HG03442 (cell line): ENCODE results near the gene ZNF639.

Source experiments
- ATAC-seq: cut with Tn5 transposase; IDR thresholded peaks from one replicate; pipeline ENCODE4 v1.9.1; 2021; ENCODE audit warnings: mild to moderate bottlenecking, moderate library complexity; ENCODE audit not compliant: unreplicated experiment

Gene ZNF639

DNA sequence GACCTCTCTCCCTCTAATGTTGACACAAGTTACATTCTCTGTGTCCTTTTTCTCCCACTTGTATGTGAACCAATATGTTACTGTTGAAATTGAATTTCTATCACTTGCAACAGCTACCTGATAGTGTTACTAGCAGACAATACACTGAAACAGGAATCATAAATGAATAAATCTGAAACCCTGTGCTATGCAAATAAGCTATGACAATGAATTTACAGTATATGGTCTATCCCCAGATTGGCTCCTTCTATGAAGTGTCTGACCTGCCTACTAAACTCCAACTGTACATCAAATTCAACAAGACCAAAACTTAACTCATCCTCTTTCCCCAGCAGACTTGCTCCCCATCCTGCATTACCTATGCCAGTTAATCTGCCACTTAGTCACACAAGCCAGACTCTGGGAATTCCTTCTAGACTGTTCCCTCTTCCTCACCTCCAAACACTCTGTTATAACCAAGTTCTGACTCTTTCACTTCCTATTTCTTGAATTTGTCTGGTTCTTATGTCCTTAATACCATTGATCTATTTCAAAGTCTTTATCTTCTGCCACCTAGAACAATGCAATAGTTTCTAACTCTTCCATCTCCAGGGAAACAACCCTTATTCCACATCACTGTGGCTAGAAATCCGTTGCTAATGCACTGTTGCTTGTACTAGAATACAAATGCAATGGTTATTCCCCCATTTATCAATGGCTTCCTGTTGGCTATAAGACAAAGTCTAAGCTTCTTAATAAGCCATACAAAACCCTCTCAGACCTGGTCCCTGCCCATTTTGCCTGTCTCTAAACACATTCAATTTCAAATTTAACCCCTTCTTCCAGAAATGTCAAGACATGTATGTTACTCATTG, 13.4 kb upstream of the ZNF639 start:
- peak; percentile 92 for ATAC-seq

DNA sequence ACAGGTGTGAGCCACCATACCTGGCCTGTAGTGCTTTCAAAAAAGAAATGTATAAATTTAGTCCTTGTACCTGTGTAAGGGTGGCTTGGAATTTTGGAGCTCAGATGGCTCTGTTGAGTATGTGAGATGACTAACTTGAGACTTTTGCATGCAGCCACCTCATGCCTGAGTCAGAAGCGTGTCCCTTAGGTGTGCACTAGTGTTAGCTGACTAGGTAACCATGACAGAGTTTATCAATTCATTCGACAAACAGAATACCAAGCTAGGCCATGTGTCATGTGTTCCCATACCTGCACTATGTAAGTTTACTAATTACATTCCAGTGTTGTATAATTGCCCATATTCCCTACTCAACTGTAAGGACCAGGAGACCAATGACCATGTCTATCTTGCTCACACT, 4.0 kb upstream of the ZNF639 start:
- ATAC-seq, result no peak

- no peak for ATAC-seq
Measured at GRCh38 chr3:179321668-179322285, 1.1 kb upstream of the ZNF639 start.

DNA sequence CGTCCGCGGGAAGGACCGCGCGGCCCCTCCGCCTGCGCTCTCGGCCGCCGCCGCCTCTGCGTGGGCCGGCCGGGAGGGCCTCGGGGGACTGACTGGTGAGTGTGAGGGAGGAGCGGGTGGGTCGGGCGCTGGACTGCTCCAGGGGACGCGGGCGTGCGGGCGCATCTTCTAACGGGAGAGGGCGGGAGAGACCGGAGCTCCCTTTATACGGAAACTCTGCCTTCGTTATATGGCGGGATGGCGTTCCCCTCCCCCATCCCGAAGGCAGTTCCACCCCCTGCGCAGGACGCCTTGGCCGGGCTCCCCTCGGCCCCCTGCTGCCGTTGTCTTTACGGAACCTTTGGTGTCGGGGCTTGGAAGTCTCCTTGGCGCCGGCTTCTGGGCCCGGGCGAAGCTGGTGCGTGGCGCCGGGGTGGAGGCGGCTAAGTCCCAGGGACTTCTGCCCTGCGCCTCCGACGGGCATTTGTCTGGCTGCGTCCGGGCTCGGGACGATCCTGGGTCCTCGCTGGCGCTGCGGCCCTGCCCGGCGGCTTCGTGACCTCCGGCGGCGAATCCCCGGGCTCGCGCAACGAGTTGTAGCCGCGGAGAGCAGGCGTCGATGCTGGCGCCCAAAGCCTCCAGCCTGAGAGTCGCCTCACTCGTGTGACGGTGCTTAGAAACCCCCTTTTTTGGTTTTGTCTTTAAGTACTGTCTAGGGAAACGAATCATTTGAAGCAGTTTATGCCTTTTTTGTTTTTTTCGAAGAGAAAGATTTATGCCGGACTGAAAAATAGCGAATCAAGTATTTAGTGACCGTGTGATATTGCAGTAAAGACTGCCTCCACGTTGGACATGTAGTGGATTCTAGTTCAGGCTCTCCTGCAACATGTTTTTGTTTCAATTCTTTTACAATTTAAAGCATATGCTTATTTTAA, 623 bp downstream of the ZNF639 start:
- ATAC-seq, result peak; percentile 34

- ATAC-seq, result no peak
Measured at GRCh38 chr3:179324270-179324754, 1.5 kb downstream of the ZNF639 start.

GRCh38 chr3:179330438-179330837, 7.6 kb downstream of the ZNF639 start:
- no peak for ATAC-seq

- ATAC-seq, result no peak
Measured at GRCh38 chr3:179332240-179332639, 9.4 kb downstream of the ZNF639 start.

DNA sequence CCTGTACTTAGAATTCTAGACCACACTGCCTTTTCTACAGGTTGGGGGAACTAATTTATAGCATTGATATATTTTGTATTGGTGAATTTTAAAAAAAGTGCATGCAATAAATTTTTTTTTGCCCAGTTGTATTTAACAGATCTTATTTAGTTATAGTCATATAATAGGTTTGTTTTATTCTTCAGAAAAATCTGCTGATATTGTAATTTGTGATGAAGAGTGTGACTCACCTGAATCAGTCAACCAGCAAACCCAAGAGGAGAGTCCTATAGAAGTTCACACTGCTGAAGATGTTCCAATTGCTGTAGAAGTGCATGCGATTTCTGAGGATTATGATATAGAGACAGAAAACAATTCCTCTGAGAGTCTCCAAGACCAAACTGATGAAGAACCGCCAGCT, 10.3 kb downstream of the ZNF639 start:
- ATAC-seq, result no peak

- ATAC-seq, result no peak
Measured at GRCh38 chr3:179336345-179336929, 13.6 kb downstream of the ZNF639 start.

DNA sequence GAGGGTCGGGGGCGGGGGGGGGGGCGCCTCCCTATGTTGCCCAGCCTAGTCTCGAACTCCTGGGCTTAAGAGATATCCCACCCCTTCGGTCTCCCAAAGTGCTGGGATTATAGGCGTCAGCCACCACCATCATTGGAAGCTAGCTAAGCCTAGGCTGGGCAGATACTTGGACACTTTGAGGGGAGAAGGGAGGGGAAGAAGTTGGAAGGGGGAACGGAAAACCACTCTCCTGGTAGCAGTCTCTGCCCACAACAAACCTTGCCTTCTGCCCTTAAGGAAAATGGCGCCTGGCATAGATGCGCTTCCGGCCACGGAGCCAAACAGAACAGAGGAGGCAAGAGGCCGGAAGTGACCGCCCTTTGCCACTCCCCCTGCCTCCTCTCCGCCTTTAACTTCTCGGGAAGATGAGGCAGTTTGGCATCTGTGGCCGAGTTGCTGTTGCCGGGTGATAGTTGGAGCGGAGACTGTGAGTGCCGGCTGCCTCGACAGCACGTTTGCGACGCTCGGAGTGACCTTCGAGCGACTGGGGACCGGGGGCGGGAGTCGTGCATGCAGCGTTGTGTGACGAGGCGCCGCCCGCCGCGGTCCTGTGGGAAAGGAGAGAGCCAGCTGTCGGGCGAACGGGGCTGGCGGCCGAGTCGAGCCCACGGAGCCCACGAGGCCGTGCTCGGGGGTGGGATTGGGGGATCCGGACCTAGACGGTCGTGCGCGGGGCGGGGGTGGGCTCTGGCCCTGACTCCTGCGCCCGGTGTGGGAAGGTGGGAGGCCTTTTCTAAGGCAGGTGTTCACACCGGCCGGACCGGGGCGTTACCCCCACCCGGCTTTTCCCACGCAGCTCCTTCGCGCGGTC, 24.7 kb downstream of the ZNF639 start, which contains the start of gene MFN1:
TSS of gene MFN1 (plus strand) at position 365 of the 850 bp plus-strand sequence. CDS start 1,143 bp downstream, outside the sequence.
- ATAC-seq, result peak; percentile 90

DNA sequence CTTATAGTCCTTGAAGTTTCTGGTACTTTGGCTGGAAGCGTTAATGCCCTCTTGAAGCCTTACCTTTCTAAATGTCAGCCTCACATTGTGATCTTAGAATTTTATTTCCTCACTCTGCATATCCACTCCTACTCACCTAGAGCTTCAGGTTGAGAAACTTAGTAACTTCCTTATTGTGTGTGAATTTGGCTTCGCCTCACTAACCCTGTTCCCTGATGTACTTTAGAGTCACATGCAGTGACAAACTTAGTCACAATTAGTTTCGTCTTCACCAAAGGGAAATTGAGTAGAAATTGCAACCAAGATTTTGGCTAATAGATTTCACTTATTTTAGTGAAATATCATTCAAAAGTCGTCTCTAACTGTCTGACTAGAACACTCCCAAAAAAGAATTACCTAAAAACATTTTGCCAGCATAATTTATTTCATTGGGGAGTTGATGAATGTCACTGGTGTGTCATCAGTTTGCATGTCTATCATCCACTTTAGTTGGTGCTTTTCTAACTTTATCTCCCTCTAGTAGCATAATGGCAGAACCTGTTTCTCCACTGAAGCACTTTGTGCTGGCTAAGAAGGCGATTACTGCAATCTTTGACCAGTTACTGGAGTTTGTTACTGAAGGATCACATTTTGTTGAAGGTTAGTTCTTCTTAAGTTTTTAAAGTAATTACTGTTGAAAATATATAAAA, 25.6 kb downstream of the ZNF639 start:
- peak; percentile 70 for ATAC-seq

DNA sequence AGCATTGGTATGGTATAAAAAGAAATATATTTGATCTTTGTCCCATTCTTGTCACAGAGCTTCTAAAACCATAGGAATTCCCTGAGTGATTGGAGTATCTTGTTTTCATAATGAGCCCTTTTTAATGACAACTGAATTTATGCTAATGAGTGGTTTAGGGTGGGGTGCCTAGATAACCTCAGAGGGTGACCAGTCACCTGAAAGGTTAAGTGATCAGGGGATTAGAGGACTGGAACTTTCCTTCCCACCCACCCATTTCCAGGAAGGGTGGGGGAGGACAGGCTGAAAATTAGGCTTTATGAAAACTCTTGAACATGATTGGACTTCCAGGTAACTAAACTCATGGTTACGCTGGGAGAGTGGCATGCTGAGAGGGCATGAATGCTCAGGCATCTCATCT, 33.2 kb downstream of the ZNF639 start:
- no peak for ATAC-seq

- ATAC-seq, result no peak
Measured at GRCh38 chr3:179363332-179363731, 40.5 kb downstream of the ZNF639 start.

GRCh38 chr3:179369621-179370020, 46.8 kb downstream of the ZNF639 start:
- no peak for ATAC-seq

DNA sequence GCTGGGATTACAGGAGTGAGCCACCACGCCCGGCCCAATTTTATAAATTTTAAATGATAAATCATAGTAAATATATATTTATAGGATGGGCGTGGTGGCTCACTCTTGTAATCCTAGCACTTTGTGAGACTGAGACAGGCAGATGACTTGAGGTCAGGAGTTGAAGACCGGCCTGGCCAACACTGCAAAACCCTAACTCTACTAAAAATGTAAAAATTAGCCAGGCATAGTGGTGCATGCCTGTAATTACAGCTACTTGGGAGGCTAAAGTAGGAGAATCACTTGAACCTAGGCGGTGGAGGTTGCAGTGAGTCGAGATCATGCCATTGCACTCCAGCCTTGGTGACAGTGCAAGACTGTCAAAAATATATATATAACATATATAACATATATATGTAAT, 51.1 kb downstream of the ZNF639 start:
- ATAC-seq, result no peak

DNA sequence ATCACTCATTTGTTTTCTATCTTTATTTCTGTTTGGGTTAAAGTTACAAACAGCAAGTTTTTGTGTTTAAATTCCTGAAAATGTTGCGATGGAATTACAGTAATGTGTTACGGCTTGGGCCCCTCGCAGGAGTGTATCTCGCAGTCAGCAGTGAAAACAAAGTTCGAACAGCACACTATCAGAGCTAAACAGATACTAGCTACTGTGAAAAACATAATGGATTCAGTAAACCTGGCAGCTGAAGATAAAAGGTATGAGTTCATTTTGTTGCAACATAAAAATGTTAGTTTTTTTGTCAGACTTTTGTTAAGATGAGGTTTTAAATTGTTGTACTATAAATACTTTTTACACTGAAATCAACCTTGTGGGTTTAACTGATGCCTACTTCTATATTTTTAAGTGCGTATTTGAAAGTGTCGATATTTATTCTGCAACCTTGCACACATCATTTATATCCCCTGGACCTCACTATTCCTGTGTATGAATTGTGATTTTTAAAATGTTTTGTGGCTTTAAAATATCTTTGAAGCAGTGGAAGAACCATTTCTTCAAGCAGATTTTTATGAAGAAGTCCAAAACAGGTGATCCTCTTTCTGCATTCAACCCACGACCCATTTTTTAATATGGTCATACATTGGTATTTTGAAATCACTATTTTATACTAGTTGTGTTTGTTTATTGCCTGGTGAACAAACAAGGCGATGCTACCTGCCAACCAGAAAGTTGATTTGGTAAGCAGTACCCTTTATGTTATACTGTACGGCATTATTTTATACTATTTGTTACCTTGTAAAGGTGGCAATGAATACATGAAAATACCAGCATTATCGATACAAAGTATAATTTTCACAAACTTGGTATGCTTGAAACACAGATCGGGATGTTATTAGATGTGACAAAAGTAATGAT, 52.5 kb downstream of the ZNF639 start:
- ATAC-seq, result no peak

DNA sequence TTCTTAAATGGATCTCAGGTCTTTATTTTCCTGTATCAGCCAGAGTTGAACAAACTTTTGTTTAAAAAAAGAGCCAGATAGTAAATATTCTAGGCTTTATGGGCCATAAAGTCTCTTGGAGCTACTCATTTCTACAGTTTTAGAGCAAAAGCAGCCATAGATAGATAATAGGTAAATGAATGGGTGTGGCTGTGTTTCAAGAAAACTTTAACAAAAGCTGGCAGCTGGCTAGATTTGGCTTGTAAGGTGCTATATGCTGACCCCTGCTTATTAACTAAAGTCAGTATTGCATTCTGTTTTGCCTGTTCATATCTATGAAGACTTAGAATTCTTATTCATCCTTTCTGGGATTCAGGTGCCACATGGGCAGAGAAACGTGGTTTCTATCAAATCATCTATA, 53.6 kb downstream of the ZNF639 start:
- no peak for ATAC-seq
